GM19099 (cell line): ENCODE results near the gene C17orf100.

Source experiments
- POLR2A ChIP-seq: IDR thresholded peaks from 3 replicates; pipeline ENCODE4 v1.6.1; 2011; ENCODE audit warnings: low read depth; ENCODE audit not compliant: insufficient read length; ENCODE audit errors: extremely low read depth

C17orf100 gene

GRCh38 chr17:6657633-6658287 lies 6.2 kb downstream of the C17orf100 start:
- TF ChIP-seq POLR2A, result no peak

- no peak for TF ChIP-seq POLR2A
These were observed 8.5 kb downstream of the C17orf100 start for GRCh38 chr17:6660101-6660500.

DNA sequence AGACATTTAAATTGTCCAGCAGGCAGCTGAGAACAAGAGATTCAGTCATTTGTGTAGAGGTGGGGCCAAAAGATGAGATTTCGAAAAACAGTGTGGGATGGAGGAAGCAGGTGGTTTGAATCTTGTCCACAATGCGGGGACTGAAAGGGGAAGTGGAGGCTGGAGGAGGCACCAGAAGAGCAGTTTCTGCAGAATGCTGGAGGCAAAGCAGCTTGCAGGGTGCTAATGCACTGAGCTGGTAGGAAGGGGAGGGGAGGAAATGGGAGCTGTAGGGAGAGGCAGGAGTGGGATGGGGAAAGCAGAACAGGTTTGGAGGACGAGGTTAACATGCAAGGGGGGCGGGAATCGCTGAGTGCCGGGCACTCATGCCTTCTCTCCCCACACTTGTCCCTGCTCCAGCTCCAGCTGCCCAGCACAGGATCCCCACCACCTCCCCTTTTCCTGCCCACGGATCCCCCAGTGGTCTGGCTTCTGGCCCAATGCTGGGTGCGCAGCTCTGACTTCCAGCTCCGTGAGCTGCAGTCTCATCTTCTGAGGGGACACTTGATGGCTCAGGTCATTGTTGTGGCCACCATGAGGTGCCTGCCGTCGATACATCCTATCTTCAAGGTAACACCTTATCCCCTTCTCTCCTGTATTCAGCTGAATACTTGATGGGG lies 9.4 kb downstream of the C17orf100 start:
- TF ChIP-seq POLR2A, result no peak

DNA sequence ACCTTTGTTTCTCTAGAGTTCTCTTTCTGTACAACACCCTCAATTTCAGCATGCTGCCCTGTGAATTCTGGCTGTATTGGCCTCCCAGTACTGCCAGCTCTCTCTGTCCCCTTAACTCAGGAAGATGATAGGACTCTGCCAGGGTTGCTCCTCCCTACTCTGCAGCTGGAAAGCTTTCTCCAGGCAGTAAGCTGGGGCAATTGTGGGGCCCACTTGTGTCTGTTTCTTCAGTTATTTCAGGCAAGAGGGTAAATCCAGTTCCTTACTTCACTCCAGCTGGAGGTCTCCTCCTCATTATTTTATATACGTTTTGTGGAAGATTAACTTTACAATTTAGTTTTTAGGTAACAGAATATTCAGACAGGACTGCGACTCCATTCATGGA lies 9.9 kb downstream of the C17orf100 start:
- no peak for TF ChIP-seq POLR2A

- no peak for TF ChIP-seq POLR2A
These were observed 14.5 kb downstream of the C17orf100 start for GRCh38 chr17:6666077-6666521.

DNA sequence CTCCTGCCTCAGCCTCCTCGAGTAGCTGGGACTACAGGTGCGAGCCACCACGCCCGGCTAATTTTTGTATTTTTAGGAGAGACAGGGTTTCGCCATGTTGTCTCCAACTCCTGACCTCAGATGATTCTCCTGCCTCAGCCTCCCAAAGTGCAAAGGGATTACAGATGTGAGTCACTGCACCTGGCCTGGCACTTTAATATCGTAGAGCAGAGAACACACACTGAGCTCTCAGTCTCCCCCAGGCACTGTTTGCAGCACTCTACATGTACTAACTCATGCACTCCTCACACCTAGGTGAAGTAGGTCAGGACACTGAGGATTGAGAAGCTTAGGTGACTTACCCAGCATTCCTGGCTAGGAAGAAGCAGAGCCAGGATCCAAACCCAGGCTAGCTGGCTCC lies 15.0 kb downstream of the C17orf100 start:
- no peak for TF ChIP-seq POLR2A

GRCh38 chr17:6667516-6667915 lies 16.0 kb downstream of the C17orf100 start:
- TF ChIP-seq POLR2A, result no peak

GRCh38 chr17:6668219-6668618 lies 16.7 kb downstream of the C17orf100 start:
- no peak for TF ChIP-seq POLR2A

GRCh38 chr17:6668727-6669425 lies 17.3 kb downstream of the C17orf100 start:
- TF ChIP-seq POLR2A, result no peak

- no peak for TF ChIP-seq POLR2A
These were observed 18.1 kb downstream of the C17orf100 start for GRCh38 chr17:6669479-6670212.

GRCh38 chr17:6670571-6670970 lies 19.0 kb downstream of the C17orf100 start:
- no peak for TF ChIP-seq POLR2A

DNA sequence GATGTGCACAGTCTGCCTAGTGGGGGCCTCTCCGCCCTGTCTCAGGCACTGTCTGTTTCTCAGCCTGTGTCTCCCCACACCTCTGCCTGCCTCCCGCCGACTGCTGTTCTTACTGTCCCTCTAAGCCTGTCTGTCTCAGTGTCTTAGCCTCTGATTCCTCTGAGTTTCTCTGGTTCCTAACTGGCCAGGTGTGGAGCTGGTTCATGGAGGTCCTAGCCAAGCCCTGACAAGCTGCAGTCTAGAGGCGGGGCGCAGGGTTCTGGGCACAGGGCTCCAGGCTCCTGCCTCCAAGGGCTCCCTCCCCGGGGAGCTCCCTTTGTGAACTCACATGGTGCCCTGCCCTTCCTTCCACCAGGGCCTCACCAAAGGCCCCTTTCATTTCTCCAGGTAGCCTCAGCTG lies 19.4 kb downstream of the C17orf100 start:
- no peak for TF ChIP-seq POLR2A

- no peak for TF ChIP-seq POLR2A
These were observed 19.9 kb downstream of the C17orf100 start for GRCh38 chr17:6671431-6671830.

DNA sequence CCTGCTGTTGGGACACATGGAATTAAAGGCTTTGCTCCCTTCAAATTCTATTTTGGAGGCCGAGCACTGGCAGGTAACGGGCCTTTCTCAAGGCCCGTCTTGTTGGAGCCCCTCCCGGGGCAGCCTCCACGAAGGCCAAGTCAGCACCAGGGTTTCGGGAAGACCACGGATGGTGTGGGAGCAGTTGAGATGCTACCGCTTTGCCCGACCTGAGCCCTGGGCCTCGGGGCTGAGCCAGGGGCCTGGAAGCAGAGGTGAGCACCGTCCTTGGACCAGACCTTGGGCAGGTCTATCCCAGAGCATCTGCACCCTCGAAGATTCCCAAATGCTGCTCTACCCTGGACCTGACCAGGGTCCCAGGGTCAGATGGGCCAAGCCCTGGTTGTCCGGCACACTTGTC lies 23.0 kb downstream of the C17orf100 start:
- TF ChIP-seq POLR2A, result no peak

DNA sequence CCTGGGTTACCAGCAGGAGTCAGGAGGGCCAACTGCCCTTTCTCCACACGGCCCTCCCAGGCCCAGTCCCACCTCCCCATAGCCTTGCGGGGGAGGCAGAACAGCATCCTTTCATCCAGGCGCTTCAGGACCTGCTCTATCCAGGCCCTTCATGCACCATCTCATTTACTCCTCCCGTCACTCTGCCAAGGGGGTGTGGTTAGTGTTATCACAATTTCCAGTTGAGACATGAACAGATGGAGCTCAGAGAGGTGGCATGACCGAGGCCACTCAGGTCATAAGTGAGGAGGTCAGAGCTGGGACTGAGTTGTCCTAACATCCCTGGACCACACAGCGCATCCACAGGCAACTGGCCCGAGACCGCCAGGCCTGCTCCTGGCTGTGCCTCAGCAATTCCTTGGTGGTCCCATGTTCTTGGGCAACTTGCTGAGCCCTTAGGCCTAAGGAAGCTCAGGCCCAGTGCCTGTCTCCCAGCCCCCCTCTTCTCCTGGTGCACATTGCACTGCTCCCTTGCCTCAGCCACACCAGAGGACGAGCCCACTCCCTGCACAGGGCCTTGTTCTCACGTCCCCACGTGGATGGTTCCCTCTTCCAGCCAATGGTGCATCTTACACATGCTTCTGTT lies 23.8 kb downstream of the C17orf100 start:
- no peak for TF ChIP-seq POLR2A
